ENCODE results near the gene LPXN.
A peak's percentile ranks its signal among the peaks of the same experiment; 100 is the strongest.
"Not testable (repeated sequence)": the region's sequence is repeated elsewhere in the genome, so short reads cannot be mapped to it uniquely, and the experiment has no call there.

Gene LPXN

GRCh38 chr11:58579192-58580129 is 3.8 kb upstream of the LPXN start:
- peak; percentile 64 for DNase-seq (ENCODE audit: low spot score)

GRCh38 chr11:58578635-58579191 is 3.1 kb upstream of the LPXN start, which contains the start of gene ZFP91:
ZFP91 (plus strand) TSS chr11:58579063; CDS start chr11:58579282, 219 bp downstream.
- peak; percentile 78 for DNase-seq (ENCODE audit: low spot score)

- DNase-seq (ENCODE audit: low spot score), result peak; percentile 40
Measured at GRCh38 chr11:58578136-58578634, 2.5 kb upstream of the LPXN start.

GRCh38 chr11:58577555-58578135 is 2.0 kb upstream of the LPXN start:
- DNase-seq (ENCODE audit: low spot score), result no peak

GRCh38 chr11:58576887-58577471 is 1.3 kb upstream of the LPXN start:
- no peak for DNase-seq (ENCODE audit: low spot score)

GRCh38 chr11:58574881-58575280 is 775 bp downstream of the LPXN start:
- DNase-seq (ENCODE audit: low spot score), result no peak

GRCh38 chr11:58573451-58574104 is 2.1 kb downstream of the LPXN start:
- no peak for DNase-seq (ENCODE audit: low spot score)

GRCh38 chr11:58572906-58573305 is 2.8 kb downstream of the LPXN start:
- DNase-seq (ENCODE audit: low spot score), result not testable (repeated sequence)

GRCh38 chr11:58567889-58568512 is 7.7 kb downstream of the LPXN start:
- DNase-seq (ENCODE audit: low spot score), result peak; percentile 18

- DNase-seq (ENCODE audit: low spot score), result no peak
Measured at GRCh38 chr11:58564231-58564630, 11.4 kb downstream of the LPXN start.

GRCh38 chr11:58562375-58562800 is 13.3 kb downstream of the LPXN start:
- DNase-seq (ENCODE audit: low spot score), result no peak

GRCh38 chr11:58561394-58562098 is 14.1 kb downstream of the LPXN start:
- no peak for DNase-seq (ENCODE audit: low spot score)

- DNase-seq (ENCODE audit: low spot score), result no peak
Measured at GRCh38 chr11:58560842-58561241, 14.8 kb downstream of the LPXN start.

- DNase-seq (ENCODE audit: low spot score), result no peak
Measured at GRCh38 chr11:58549644-58550043, 26.0 kb downstream of the LPXN start.

GRCh38 chr11:58546841-58547240 is 28.8 kb downstream of the LPXN start:
- no peak for DNase-seq (ENCODE audit: low spot score)

- no peak for DNase-seq (ENCODE audit: low spot score)
Measured at GRCh38 chr11:58531865-58532341, 43.8 kb downstream of the LPXN start.

- no peak for DNase-seq (ENCODE audit: low spot score)
Measured at GRCh38 chr11:58530236-58530635, 45.4 kb downstream of the LPXN start.

- DNase-seq (ENCODE audit: low spot score), result no peak
Measured at GRCh38 chr11:58527429-58527828, 48.2 kb downstream of the LPXN start.

- no peak for DNase-seq (ENCODE audit: low spot score)
Measured at GRCh38 chr11:58526721-58527120, 48.9 kb downstream of the LPXN start.

GRCh38 chr11:58525037-58525614 is 50.5 kb downstream of the LPXN start:
- no peak for DNase-seq (ENCODE audit: low spot score)

Measured in HuH-7 (cell line).